Smooth muscle cell (in vitro differentiated cells): ENCODE data around the gene DNAH1. TPM values are rescaled to one million over a fixed set of nuclear protein-coding genes. Genes with fewer than 3 reads are reported as not detected.
A peak's percentile ranks its signal among the peaks of the same experiment; 100 is the strongest.

Experiments used
- DNase-seq: peaks from one replicate; lab custom pipeline; 2025; ENCODE audit not compliant: unreplicated experiment; lab: John Stamatoyannopoulos, UW
- H2AFZ ChIP-seq: fragments of 200-600 bp; sonication (generic); 2 replicates; pipeline ENCODE4 v1.6.0; 2016; ENCODE audit warnings: antibody characterized with exemption, low read depth, mild to moderate bottlenecking
- H3F3A ChIP-seq: fragments of 200-600 bp; sonication (generic); 2 replicates; pipeline ENCODE4 v1.6.0; 2017; ENCODE audit warnings: antibody characterized with exemption, low read depth
- H3K27ac ChIP-seq: fragments of 200-600 bp; sonication (generic); 2 replicates; pipeline ENCODE4 v1.5.1; 2016; ENCODE audit warnings: low read depth, mild to moderate bottlenecking
- H3K27me3 ChIP-seq: fragments of 200-600 bp; sonication (generic); 2 replicates; pipeline ENCODE4 v1.6.1; 2016; ENCODE audit warnings: low read depth, mild to moderate bottlenecking
- H3K36me3 ChIP-seq: fragments of 200-600 bp; sonication (generic); 2 replicates; pipeline ENCODE4 v1.5.1; 2016; ENCODE audit warnings: low read depth
- H3K4me1 ChIP-seq: fragments of 200-600 bp; sonication (generic); 2 replicates; pipeline ENCODE4 v1.5.1; 2016; ENCODE audit warnings: low read depth
- H3K4me2 ChIP-seq: fragments of 200-600 bp; sonication (generic); 2 replicates; pipeline ENCODE4 v1.6.0; 2016; ENCODE audit warnings: mild to moderate bottlenecking
- H3K4me3 ChIP-seq: fragments of 200-600 bp; sonication (generic); 2 replicates; pipeline ENCODE4 v1.5.1; 2016; ENCODE audit warnings: mild to moderate bottlenecking
- H3K79me2 ChIP-seq: fragments of 200-600 bp; sonication (generic); 2 replicates; pipeline ENCODE4 v1.6.0; 2016; ENCODE audit warnings: low read depth, mild to moderate bottlenecking
- H3K9ac ChIP-seq: fragments of 200-600 bp; sonication (generic); 2 replicates; pipeline ENCODE4 v1.6.0; 2016; ENCODE audit warnings: low read depth
- H3K9me3 ChIP-seq: fragments of 200-600 bp; sonication (generic); replicated peaks from 2 replicates; pipeline ENCODE4 v1.5.1; 2016; ENCODE audit warnings: low read depth
- H4K20me1 ChIP-seq: fragments of 200-600 bp; sonication (generic); 2 replicates; pipeline ENCODE4 v1.6.0; 2016; ENCODE audit warnings: low read depth
- CTCF ChIP-seq: fragments of 200-600 bp; sonication (generic); IDR thresholded peaks from 2 replicates; pipeline ENCODE4 v1.5.1; 2017; ENCODE audit warnings: borderline replicate concordance, mild to moderate bottlenecking, antibody characterized with exemption; ENCODE audit not compliant: insufficient read depth, poor library complexity, severe bottlenecking
- WGBS: methylation state at CpG from one replicate; pipeline ENCODE4 v1.1.7; 2016; ENCODE audit warnings: low lambda C conversion rate; 5-methylcytosine and 5-hydroxymethylcytosine counted together
- polyA plus RNA-seq: library from polyadenylated mRNA; unstranded; fragments of >200 nt; fragmentation: Nextera tagmentation; extraction: Ambion mirVana; gene quantifications from 2 replicates; pipeline ENCODE4 v1.2.1, GENCODE V29; 2016
- total RNA-seq: library from RNA; depleted of rRNA; stranded (reverse); fragments of >200 nt; gene quantifications from 2 replicates; pipeline ENCODE4 v1.2.3, GENCODE V29; 2014

The DNAH1 gene
- total and polyA plus RNA-seq, 2 experiments from 2014 or later = 0.54 to 3.7 TPM

GRCh38 chr3:52298149-52299098, 17.7 kb upstream of the DNAH1 start:
- TF ChIP-seq CTCF = no peak
- peak overlapping the region; percentile 17 for H3K9ac ChIP-seq
- no peak for DNase-seq
- H3K4me2 ChIP-seq = peak overlapping the region; percentile 81
- H3K27ac ChIP-seq = no peak overlapping the region
- no peaks in the 10 kb centered on the region for H3K79me2 ChIP-seq
- H3F3A ChIP-seq = peaks cover 5% of the 10 kb centered on the region
- no peak overlapping the region for H2AFZ ChIP-seq
- H3K27me3 ChIP-seq = no peaks in the 10 kb centered on the region
- no peaks in the 10 kb centered on the region for H3K9me3 ChIP-seq
- H3K36me3 ChIP-seq = no peaks in the 10 kb centered on the region
- peak overlapping the region; percentile 32 for H3K4me3 ChIP-seq
- no peaks in the 10 kb centered on the region for H4K20me1 ChIP-seq
- WGBS = 47% methylated on average over 10 of the region's 17 CpGs
- peaks cover 26% of the 10 kb centered on the region for H3K4me1 ChIP-seq

DNA sequence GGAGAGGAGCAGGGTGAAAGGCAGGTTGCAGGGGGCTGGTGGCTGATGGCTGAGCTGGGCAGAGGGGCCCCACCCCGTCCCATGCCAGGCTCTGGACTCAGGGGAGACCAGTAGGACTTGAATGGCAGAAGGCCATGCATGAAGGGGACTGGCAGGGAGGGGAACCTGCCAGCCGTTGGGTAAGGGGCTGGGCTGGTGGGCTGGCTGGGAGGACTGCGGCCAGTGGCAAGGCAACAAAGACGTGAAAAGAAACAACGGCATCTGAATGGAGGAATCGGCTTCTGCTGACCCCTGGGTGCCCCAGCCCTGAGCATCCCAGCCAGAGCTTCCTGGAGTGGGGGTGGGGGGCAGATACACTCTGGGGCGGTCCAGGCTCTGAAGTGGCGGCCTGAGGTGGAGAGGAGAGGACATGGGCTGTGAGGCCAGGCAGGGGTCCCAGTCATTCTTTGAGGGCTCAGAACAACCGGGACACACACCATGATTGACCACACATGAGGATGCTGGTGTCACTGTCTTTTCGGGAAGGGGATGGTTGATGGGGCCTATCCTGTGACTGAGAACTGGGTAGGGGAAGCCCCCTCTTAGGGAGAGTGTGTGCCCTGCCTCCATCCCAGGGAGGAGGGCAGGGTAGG, 16.8 kb upstream of the DNAH1 start:
- Histone ChIP-seq H3K4me1 (peaks cover 26% of the 10 kb centered on the region), H3F3A (peaks cover 5% of the 10 kb centered on the region), H3K4me3 (no peak overlapping the region), H3K4me2 (peak overlapping the region; percentile 81), H3K9me3 (no peaks in the 10 kb centered on the region), H3K36me3 (no peaks in the 10 kb centered on the region), H3K79me2 (no peaks in the 10 kb centered on the region), H2AFZ (no peak overlapping the region), H4K20me1 (no peaks in the 10 kb centered on the region), H3K9ac (peak overlapping the region; percentile 52), H3K27ac (peak overlapping the region; percentile 90), H3K27me3 (no peaks in the 10 kb centered on the region)
- 51% methylated on average over 9 of the region's 10 CpGs for WGBS
- DNase-seq = no peak
- TF ChIP-seq CTCF = no peak

DNA sequence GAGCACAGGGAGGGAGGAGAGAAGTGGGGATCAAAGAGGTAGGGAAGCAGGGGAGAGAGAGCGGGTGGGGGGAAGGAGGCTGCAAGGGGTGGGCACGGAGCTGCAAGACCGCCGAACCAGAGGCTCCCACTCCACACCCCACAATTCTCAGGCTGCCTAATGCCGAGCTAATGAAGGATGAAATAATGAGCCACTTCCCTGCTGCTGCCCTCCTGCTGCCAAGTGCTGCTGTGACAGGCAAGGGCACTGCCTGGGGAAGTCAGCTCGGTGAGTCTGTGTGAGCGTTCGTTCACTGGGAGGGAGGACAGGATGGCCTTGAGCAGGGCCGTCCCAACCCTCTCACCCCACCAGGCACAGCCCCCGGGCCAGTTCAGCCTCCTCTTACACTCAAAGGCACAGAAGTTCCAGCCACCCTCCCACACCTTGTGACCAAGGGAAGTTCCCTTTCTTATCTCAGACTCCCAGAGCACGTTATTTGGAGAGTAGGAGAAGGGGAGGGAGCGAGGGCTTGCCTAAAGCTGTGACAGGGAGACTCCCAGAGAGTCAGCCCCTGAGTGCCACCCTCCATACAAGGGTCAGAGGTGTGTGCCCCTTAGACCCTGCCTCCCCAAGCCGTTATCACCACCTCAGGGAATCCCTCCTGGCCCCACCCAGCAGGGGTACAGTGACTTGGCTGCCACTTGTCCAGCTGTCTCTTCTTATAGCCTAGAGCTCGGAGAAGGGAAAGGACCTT, 16.1 kb upstream of the DNAH1 start:
- no peak for TF ChIP-seq CTCF
- peak; percentile 26 for DNase-seq
- Histone ChIP-seq H2AFZ (no peak overlapping the region), H3F3A (peaks cover 5% of the 10 kb centered on the region), H3K4me2 (peak overlapping the region; percentile 81), H3K79me2 (no peaks in the 10 kb centered on the region), H3K27me3 (no peaks in the 10 kb centered on the region), H3K27ac (peak overlapping the region; percentile 90), H4K20me1 (no peaks in the 10 kb centered on the region), H3K4me3 (no peak overlapping the region), H3K4me1 (peaks cover 26% of the 10 kb centered on the region), H3K9ac (peak overlapping the region; percentile 52), H3K36me3 (no peaks in the 10 kb centered on the region), H3K9me3 (no peaks in the 10 kb centered on the region)
- 19% methylated on average over 12 of the region's 14 CpGs for WGBS
